Cerebellar nuclear complex (tissue), 1 donor: Measurements from ENCODE around the gene SLC10A7.

Source experiments
- DNase-seq, 2 experiments: peaks; one replicate each; lab custom pipeline; 2025; lab: John Stamatoyannopoulos, UW

Gene SLC10A7

DNA sequence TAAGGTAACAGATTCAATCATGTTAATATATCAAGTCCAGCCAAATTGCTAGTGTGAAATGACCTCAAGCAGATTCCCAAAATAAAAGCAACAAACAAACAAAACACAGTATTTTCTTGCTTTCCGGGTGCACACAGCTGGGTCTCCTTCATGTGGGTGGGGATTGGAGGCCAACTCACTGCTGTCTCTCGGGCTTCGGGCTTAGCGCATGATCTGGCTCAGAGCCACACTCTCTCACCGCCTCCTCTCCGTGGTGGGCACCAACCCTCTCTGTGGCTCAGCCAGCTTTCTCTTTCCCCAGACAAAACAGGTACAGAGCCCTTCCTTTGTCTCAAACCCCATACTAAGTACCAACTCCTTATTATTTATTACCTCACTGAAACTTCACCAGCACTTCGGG lies 310.3 kb downstream of the SLC10A7 start:
- DNase-seq, result no peak

- no peak for DNase-seq
These were observed 310.9 kb downstream of the SLC10A7 start for GRCh38 chr4:146210890-146211289.

- DNase-seq, result no peak
These were observed 314.3 kb downstream of the SLC10A7 start for GRCh38 chr4:146207410-146207809.
